DOHH2 (cell line): ENCODE results near the gene RAD23B.

Source experiments
- H3F3A ChIP-seq: fragments of 200-600 bp; sonication (generic), shearing (Covaris generic); 2 replicates; pipeline ENCODE4 v1.6.0; 2016; ENCODE audit warnings: antibody characterized with exemption, mild to moderate bottlenecking; ENCODE audit not compliant: control insufficient read depth, insufficient read depth
- H3K27ac ChIP-seq: fragments of 200-600 bp; sonication (generic); 2 replicates; pipeline ENCODE4 v1.5.1; 2014; ENCODE audit warnings: low read depth, mild to moderate bottlenecking, low read length, moderate library complexity
- H3K27me3 ChIP-seq: fragments of 200-600 bp; sonication (generic); 2 replicates; pipeline ENCODE4 v1.6.1; 2014; ENCODE audit warnings: mild to moderate bottlenecking, low read length, mixed read lengths; ENCODE audit not compliant: control insufficient read depth
- H3K36me3 ChIP-seq: fragments of 200-600 bp; sonication (generic); 2 replicates; pipeline ENCODE4 v1.6.1; 2014; ENCODE audit warnings: mild to moderate bottlenecking, low read length, moderate library complexity, mixed read lengths; ENCODE audit not compliant: control insufficient read depth
- H3K4me1 ChIP-seq: fragments of 200-600 bp; sonication (generic); 2 replicates; pipeline ENCODE4 v1.6.1; 2014; ENCODE audit warnings: mild to moderate bottlenecking, low read length, mixed read lengths; ENCODE audit not compliant: control insufficient read depth
- H3K4me2 ChIP-seq: fragments of 200-600 bp; sonication (generic); 2 replicates; pipeline ENCODE4 v1.6.0; 2014; ENCODE audit warnings: mild to moderate bottlenecking, low read length, moderate library complexity
- H3K4me3 ChIP-seq: fragments of 200-600 bp; sonication (generic); 2 replicates; pipeline ENCODE4 v1.5.1; 2014; ENCODE audit warnings: mild to moderate bottlenecking, low read length, mixed read lengths
- H3K79me2 ChIP-seq: fragments of 200-600 bp; sonication (generic); 2 replicates; pipeline ENCODE4 v1.6.1; 2014; ENCODE audit warnings: mild to moderate bottlenecking, low read length, mixed read lengths; ENCODE audit not compliant: control insufficient read depth
- H3K9me2 ChIP-seq: fragments of 200-600 bp; sonication (generic); replicated peaks from 2 replicates; pipeline ENCODE4 v1.6.1; 2014; ENCODE audit warnings: mild to moderate bottlenecking, low read length, mixed read lengths; ENCODE audit not compliant: control insufficient read depth
- H3K9me3 ChIP-seq: fragments of 200-600 bp; sonication (generic); 2 replicates; pipeline ENCODE4 v1.6.1; 2014; ENCODE audit warnings: antibody characterized with exemption, low read length, mixed read lengths; ENCODE audit not compliant: control insufficient read depth, insufficient read depth
- H4K20me1 ChIP-seq: fragments of 200-600 bp; sonication (generic); 2 replicates; pipeline ENCODE4 v1.6.0; 2014; ENCODE audit warnings: low read depth, mild to moderate bottlenecking, antibody characterized with exemption, low read length, moderate library complexity; ENCODE audit not compliant: control insufficient read depth, insufficient read depth
- CTCF ChIP-seq: fragments of 200-600 bp; sonication (generic); IDR thresholded peaks from one replicate; pipeline ENCODE4 v1.5.1; 2014; ENCODE audit warnings: antibody characterized with exemption, mild to moderate bottlenecking, low read depth, low read length; ENCODE audit not compliant: poor library complexity, severe bottlenecking
- EZH2phosphoT487 ChIP-seq: fragments of 200-600 bp; sonication (generic); IDR thresholded peaks from 2 replicates; pipeline ENCODE4 v1.6.1; 2017; ENCODE audit warnings: borderline replicate concordance, mild to moderate bottlenecking, antibody characterized with exemption, low read length, moderate library complexity, mixed read lengths

RAD23B gene

GRCh38 chr9:107348836-107349235 is 65.8 kb downstream of the RAD23B start:
- Histone ChIP-seq H3K4me2 (no peak overlapping the region), H3K4me1 (no peaks in the 10 kb centered on the region), H3K27me3 (no peaks in the 10 kb centered on the region), H3K36me3 (no peaks in the 10 kb centered on the region), H3K4me3 (no peak overlapping the region), H3K9me3 (no peaks in the 10 kb centered on the region), H4K20me1 (no peaks in the 10 kb centered on the region), H3K27ac (no peak overlapping the region), H3K79me2 (no peaks in the 10 kb centered on the region), H3F3A (no peaks in the 10 kb centered on the region), H3K9me2 (no peaks in the 10 kb centered on the region)
- TF ChIP-seq CTCF (no peak), EZH2phosphoT487 (no peak)

GRCh38 chr9:107350443-107350842 is 67.4 kb downstream of the RAD23B start:
- Histone ChIP-seq H3K79me2 (no peaks in the 10 kb centered on the region), H3K9me3 (no peaks in the 10 kb centered on the region; the same call in 1 of the 2 replicates), H4K20me1 (no peaks in the 10 kb centered on the region), H3K27me3 (no peaks in the 10 kb centered on the region), H3K9me2 (no peaks in the 10 kb centered on the region), H3F3A (no peaks in the 10 kb centered on the region), H3K4me1 (no peaks in the 10 kb centered on the region), H3K4me2 (no peak overlapping the region), H3K36me3 (no peaks in the 10 kb centered on the region), H3K4me3 (no peak overlapping the region), H3K27ac (no peak overlapping the region)
- no peak for TF ChIP-seq CTCF
- TF ChIP-seq EZH2phosphoT487 = no peak

- Histone ChIP-seq H3K36me3 (no peaks in the 10 kb centered on the region), H4K20me1 (no peaks in the 10 kb centered on the region), H3K27me3 (no peaks in the 10 kb centered on the region), H3K4me1 (no peaks in the 10 kb centered on the region), H3K79me2 (no peaks in the 10 kb centered on the region), H3K9me2 (no peaks in the 10 kb centered on the region), H3K9me3 (no peaks in the 10 kb centered on the region; the same call in 1 of the 2 replicates), H3K4me3 (no peak overlapping the region), H3F3A (no peaks in the 10 kb centered on the region), H3K27ac (no peak overlapping the region), H3K4me2 (no peak overlapping the region)
- TF ChIP-seq CTCF = no peak
- TF ChIP-seq EZH2phosphoT487 = no peak
Measured at GRCh38 chr9:107351382-107352045, 68.4 kb downstream of the RAD23B start.
